Hematopoietic multipotent progenitor cell (in vitro differentiated cells): ENCODE data around the gene STX11. TPM values are rescaled to one million over a fixed set of nuclear protein-coding genes. Genes with fewer than 3 reads are reported as not detected.
A peak's percentile ranks its signal among the peaks of the same experiment; 100 is the strongest.
"Not testable (repeated sequence)": the region's sequence is repeated elsewhere in the genome, so short reads cannot be mapped to it uniquely, and the experiment has no call there.

Experiments used
- DNase-seq, 3 donors: peaks; one replicate each; pipeline ENCODE4 v3.0.0-alpha.2; 2011 to 2015; ENCODE audit warnings: low read depth in 2 of 3, low spot score in 2 of 3
- total RNA-seq: library from RNA; depleted of rRNA; stranded (reverse); fragments of >200 nt; gene quantifications from one replicate; pipeline ENCODE4 v1.2.3, GENCODE V29; 2012

STX11 gene
- total RNA-seq, 1 donor = 32.3 TPM

GRCh38 chr6:144170044-144170443, 19.7 kb downstream of the STX11 start:
- no peak for DNase-seq

- DNase-seq = no peak
Measured at GRCh38 chr6:144171406-144171805, 21.1 kb downstream of the STX11 start.

GRCh38 chr6:144174006-144174405, 23.7 kb downstream of the STX11 start:
- no peak for DNase-seq

- no peak for DNase-seq
Measured at GRCh38 chr6:144176043-144176442, 25.7 kb downstream of the STX11 start.

GRCh38 chr6:144177726-144178125, 27.4 kb downstream of the STX11 start:
- DNase-seq = no peak

- no peak for DNase-seq
Measured at GRCh38 chr6:144178323-144178722, 28.0 kb downstream of the STX11 start.

GRCh38 chr6:144179237-144179636, 28.9 kb downstream of the STX11 start:
- no peak for DNase-seq

- no peak for DNase-seq
Measured at GRCh38 chr6:144179828-144180227, 29.5 kb downstream of the STX11 start.

- DNase-seq = peak in 2 of 3 donors; percentile 8 to 60
Measured at GRCh38 chr6:144180354-144180753, 30.0 kb downstream of the STX11 start.

GRCh38 chr6:144181639-144182038, 31.3 kb downstream of the STX11 start:
- DNase-seq = no peak

- DNase-seq = not testable (repeated sequence)
Measured at GRCh38 chr6:144184186-144184585, 33.9 kb downstream of the STX11 start.

GRCh38 chr6:144185133-144185836, 35.0 kb downstream of the STX11 start:
- no peak for DNase-seq

GRCh38 chr6:144186817-144187625, 36.7 kb downstream of the STX11 start:
- DNase-seq = no peak

- no peak for DNase-seq
Measured at GRCh38 chr6:144189351-144189750, 39.0 kb downstream of the STX11 start.

- DNase-seq = no peak
Measured at GRCh38 chr6:144190080-144190479, 39.8 kb downstream of the STX11 start.

GRCh38 chr6:144190593-144190992, 40.3 kb downstream of the STX11 start:
- no peak for DNase-seq

- DNase-seq = no peak
Measured at GRCh38 chr6:144193181-144193580, 42.9 kb downstream of the STX11 start.

GRCh38 chr6:144194293-144194810, 44.0 kb downstream of the STX11 start:
- DNase-seq = no peak

GRCh38 chr6:144195671-144196270, 45.5 kb downstream of the STX11 start:
- peak in 1 of 3 donors; percentile 14 for DNase-seq

- DNase-seq = no peak
Measured at GRCh38 chr6:144197919-144198318, 47.6 kb downstream of the STX11 start.

GRCh38 chr6:144202879-144203468, 52.7 kb downstream of the STX11 start:
- DNase-seq = peak in 1 of 3 donors; percentile 24
